NCI-H82 treated with DMSO at 0.1 percent for 48 hours (cell line): ENCODE results near the gene CLSTN1.

ENCODE experiments used
- DNase-seq: peaks from one replicate; lab custom pipeline; 2025; ENCODE audit not compliant: unreplicated experiment; lab: John Stamatoyannopoulos, UW

The CLSTN1 gene

DNA sequence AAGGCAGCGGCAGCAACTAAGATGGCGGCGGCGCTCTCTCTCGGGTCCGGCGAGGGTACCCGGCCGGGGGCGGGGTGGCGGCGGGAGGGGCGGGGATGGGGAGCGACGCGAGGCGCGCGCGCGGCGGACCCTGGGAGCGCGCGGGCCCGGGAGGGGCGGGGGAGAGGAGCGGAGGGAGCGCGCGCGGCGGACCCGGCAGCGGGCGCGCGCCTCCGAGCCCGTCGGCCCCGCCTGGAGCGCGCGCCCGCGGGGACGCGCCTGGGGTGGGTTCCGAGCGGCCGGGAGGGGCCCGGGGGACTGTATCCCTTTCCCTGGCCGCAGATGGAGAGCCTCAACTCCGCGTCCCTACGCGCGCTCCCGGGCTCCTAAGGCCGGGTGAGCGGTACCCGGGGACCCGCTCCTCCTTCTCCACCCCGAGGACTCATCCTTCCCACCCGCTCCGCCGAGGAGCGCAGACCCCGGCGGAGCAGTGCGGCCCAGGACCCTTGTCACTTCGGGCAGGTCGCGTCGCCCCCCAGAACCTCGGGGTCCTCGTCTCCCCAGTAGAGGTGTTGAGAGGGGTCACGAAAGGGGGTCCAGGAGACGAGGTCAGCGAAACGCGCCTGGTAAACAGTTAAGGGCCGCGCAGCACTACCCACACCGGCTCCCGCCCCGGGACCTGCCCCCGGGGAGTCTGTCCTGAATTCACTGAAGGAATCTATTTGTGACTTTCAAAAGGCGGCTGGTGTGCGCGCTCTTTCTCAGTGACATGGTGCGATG, at the start of gene CLSTN1:
TSS of gene CLSTN1 (minus strand) at position 23 of the 759 bp plus-strand sequence. CDS start 232 bp downstream, outside the sequence.
- DNase-seq, result peak; percentile 59

DNA sequence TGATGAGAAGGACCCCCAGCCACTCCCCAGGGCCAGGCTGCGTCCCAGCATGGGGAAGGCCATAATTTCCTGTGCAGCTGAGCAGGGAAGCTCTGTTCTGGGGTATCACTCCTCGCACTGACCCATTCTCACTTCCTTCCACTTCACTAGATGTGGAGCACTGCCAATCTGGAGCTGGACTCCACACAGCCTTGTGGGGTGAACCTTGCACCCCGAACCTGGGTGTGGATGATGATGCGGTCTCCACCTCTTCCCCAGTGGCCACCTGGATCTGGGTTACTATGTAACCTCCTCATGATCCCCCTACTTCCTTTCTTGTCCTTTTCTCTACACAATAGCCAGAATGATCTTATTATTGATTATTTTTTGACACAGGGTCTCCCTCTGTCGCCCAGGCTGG, 49.6 kb upstream of the CLSTN1 start:
- DNase-seq, result no peak

- DNase-seq, result peak; percentile 24
Observed at GRCh38 chr1:9872430-9873165, 48.8 kb upstream of the CLSTN1 start.

DNA sequence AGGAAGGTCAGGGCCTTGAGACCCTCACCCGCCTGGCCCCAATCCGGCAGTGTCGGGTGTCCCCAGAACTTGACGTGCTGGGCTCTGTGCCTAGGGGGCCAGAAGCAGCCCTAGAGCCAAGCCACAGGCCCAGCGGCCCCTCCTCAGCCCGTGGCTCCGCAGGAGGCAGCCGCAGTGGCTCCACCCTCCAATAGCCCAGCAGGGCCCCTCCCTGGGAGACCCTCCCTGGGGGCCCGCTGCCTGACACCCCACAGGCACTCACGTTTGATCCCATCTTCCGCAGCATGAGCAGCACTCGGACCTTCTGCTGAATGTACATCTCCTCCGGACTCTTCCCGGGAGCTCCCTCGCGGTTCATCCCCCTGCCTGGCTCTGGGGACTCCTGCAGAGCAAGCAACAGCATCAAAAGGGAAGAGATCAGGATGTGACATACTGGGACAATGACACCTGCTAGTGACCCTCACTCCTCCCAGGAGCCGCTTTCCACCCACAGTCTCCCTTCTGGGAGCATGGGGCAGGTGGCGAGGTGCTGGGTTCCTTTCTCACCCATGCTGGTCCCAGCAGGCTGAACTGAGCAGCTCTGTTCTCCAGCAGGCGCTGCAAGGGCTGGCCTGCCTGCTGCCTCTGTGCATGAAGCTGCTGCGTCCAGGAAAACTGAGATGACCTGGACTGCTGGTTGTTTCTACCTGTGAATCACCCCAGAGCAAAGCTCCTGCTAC, 48.1 kb upstream of the CLSTN1 start:
- no peak for DNase-seq

DNA sequence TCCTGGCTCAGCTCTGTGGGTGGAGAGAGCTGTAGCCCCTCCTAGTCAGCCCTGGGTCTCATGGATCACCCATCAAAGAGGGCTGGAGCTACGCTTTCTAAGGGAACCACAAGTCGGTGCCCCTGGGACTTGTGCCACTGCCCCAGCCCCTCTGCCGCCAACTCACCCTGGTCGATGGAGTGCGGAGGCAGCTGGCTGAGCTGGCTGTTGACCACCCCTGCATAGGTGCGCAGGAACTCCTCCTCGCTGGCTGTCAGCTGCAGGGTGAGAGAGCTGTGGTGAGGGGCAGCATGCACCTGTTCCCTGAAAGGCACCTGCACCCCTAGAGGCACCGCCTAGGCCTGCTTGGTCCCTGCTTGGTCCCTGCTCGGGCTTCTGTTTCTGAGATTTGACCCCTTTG, 47.3 kb upstream of the CLSTN1 start:
- no peak for DNase-seq

DNA sequence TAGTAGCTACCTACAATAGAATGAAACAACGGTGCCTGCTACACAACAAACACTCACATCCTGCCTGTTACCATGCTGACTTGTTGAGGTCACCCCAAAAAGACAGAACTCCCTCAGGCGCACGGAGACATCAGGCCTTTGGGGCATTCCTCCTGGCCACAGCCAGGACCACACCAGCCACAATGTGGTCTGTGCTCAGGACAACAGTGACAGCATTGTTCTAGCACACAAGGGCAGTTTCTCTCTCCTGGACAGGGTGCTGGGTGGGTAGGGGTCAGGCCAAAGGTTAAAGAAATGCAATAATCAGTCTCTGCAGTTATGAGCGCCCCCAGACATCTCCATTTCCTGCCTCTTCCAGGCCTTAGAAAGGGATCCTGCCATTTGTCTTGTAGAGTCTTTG, 46.8 kb upstream of the CLSTN1 start:
- DNase-seq, result no peak

GRCh38 chr1:9869831-9870251, 46.1 kb upstream of the CLSTN1 start:
- DNase-seq, result no peak

GRCh38 chr1:9868244-9868590, 44.5 kb upstream of the CLSTN1 start:
- no peak for DNase-seq

DNA sequence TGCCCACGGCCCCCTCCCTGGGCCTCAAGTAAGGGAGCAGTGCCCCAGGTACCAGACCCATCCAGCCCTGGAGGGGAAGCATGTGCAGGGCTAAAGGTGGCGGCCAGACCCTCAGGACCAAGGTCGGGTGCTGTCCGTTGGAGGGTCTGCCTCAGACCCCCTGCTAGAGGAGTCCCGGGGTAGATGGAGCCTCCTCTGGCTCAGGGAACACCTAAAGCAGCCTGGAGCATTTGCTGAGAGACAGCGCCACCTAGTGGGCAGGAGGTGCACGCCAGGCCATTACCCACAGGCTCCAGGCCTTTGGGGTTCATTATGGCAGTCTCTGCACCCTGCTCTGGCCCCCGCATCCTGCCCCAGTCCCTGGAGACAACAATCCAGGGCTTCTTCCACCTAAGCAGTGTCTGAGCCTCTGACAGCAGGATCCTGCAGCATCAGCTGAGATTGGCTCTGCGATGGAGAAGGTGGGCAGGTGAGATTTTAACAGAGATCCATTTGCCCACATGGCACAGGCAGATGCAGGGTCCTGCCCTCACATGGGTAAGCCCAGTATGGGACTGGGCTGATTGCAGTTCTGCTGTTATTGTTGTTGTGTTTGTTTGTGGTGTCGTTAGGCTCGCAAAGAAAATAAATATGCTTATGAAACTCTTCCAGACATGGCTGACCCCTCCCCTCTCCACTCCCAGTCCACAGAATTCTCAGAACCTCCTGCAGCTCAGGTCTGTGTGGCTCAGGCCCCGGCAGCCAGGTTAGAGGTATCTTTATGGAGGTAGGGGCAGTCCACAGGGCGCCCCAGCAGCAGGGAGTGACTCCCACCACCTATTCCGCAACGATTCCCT, 43.9 kb upstream of the CLSTN1 start:
- DNase-seq, result peak; percentile 37

DNA sequence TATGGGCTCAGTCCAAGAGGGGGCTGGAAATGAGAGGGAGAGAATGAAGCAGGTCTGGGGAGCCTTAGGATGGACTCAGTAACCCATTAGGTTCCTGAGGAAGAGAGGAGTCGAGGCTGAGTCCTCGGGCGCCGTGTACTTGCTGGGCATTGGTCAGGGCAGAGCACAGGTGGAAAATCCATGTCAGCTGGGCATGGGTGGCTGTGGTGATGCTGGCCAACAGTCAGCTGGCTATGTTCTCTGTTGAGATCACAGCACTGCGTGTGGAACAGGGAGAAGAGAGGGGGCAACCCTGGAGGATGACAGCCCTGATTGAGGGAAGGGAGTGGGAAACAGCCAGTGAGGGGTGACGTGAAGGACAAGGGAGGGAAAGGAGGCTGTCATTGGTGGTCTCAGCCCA, 43.1 kb upstream of the CLSTN1 start:
- DNase-seq, result no peak

GRCh38 chr1:9865724-9866123, 42.0 kb upstream of the CLSTN1 start:
- no peak for DNase-seq

DNA sequence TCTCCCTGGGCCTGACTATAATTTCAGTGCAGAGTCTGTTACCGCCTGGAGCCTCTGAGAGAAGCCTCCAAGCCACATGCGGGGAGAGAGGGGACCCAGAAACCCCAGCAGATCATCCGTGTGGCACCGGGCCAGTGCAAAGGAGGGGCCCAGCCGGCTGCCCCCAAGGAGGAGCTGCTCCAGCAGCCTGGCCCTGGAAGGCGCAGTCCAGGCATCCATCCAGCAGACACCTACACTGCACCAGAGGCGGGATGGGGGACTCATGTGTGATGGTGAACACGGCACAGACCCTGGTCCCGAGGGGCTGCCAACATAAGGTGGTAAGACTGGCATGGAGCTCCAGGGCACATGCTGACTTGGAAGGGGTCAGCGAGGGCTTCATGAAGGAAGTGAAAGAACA, 39.6 kb upstream of the CLSTN1 start:
- DNase-seq, result no peak

DNA sequence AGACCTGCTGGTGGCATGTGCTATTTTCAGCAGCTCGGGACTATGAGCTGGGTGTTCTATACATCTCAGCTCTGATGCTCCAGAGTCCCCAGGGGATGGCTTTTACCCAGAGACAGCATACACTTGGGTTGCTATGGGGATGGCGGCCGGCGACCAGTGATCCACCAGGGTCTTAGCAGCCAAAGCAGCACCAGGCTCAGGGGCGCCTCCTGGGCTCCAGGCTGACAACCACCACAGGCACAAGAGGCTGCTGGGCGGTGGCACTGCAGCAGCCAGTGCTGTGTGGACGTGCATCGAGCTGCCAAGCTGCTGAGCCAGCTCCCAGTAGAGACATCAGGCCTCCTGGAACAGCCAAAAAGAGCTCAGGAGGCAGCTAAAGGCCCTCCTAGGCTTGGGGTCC, 37.6 kb upstream of the CLSTN1 start:
- DNase-seq, result peak; percentile 62

DNA sequence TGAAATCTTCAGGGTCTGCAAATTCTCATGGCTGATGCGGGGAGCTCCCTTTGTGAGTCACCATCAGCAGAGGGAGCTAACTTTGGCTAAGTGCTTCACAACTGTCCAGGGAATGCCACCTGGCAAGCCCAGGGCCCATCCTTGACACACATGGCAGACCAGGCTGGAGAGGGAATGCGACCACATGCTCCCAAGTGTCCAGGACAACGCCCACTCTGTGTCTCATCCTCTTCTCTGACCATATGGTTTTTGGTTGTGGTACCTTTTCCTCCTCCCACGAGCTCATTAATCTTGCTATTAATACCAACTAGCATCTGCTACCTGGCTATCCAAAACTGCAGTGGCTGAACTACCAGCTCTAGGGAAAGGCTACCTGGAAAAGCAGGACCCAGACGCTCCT, 37.1 kb upstream of the CLSTN1 start:
- peak; percentile 68 for DNase-seq

- DNase-seq, result no peak
Observed at GRCh38 chr1:9859281-9860014, 35.7 kb upstream of the CLSTN1 start.

DNA sequence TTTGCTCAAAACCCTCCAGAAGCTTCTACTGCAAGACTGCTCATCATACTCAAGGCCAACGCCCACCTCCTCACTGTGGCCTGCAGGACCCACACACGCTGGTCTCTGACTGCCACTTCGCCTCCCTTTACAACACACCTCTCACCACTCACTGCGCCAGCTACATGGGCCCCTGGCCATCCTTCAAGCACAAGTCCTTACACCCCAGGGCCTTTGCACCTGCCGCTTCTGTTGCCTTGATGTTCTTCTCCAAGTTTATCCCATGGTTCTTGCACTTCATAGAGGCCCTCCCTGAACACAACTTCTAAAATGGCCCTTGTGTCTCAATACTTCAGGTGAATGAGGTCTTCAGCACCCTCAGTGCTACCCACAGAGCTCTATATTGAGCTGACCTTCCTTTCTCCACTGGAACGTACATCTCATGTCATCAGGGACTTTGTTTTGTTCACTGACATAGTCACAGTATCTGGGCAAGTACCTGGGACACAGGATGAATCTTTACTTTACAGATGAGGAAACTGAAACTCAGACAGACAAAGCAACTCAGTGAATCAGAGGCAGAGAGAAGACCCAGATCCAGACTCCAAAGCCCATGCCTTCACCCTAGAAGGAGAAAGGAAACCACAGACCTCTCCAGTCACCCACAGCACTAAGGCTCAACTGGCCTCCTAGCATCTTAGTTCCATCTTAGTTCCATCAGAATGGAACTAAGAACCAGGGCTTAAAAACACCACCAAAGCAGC, 34.7 kb upstream of the CLSTN1 start:
- DNase-seq, result no peak

DNA sequence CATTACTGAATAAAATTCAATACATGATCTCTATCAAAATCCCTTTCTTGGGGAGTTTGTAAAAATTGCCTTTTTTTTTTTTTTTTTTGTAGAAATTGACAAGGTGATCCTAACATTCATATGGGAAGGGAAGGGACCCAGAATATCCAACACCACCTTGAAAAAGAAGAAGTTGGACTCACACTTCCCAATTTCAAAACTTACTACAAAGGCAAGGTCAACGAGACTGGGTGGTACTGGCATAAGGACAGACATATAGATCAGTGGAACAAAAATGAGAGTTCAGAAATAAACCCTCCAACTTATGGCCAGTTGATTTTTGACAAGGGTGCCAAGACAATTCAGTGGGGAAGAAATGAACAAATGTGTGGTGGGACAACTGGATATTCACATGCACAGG, 31.4 kb upstream of the CLSTN1 start:
- no peak for DNase-seq

- DNase-seq, result no peak
Observed at GRCh38 chr1:9853249-9853595, 29.5 kb upstream of the CLSTN1 start.

DNA sequence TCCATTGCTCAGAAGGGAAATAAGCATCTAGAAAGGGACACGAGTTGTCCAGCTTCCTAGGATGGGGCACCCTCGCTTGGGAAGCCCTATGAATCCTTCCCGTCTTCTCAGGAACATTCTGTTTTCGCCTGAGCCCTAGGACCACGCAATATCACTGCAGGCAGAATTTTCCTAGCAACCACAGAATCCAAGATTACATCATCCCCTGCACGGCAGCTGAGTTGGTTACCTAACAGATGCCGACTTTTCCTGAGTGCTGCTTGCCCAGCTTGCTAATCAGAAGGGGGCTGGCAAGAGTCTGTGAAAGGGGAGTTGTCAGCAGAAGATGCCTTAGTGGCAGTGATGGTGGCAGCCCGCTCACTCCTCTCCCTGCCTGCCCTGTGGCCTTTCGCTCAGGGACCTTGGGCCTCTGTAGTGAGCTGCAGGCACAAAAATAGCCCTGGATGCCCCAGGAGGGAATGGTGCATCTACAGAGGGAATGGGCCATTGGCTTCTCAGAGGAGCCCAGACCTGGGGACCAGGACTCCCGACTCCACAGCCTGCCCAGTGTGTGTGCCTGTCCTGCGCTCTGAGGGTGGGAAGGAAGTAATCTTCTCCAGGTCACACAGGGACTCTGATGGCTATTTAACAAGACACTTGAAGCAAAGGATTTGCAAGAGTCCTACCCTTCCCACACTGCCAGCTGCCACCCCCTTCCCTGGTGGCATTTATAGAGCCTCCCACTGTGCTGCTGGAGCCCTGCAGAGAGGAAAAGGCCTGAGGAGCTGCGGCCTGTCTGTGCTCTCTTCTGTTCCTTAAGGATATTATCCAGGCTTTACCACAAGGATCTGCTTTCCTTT, 28.9 kb upstream of the CLSTN1 start:
- peak; percentile 73 for DNase-seq
